Measurements from ENCODE around the gene RSPO3. TPM values are rescaled to one million over a fixed set of nuclear protein-coding genes. Genes with fewer than 3 reads are reported as not detected.
A peak's percentile ranks its signal among the peaks of the same experiment; 100 is the strongest.

RSPO3 gene
- polyA plus RNA-seq, 3 donors = 14.4 to 22.3 (median 19.7) TPM

DNA sequence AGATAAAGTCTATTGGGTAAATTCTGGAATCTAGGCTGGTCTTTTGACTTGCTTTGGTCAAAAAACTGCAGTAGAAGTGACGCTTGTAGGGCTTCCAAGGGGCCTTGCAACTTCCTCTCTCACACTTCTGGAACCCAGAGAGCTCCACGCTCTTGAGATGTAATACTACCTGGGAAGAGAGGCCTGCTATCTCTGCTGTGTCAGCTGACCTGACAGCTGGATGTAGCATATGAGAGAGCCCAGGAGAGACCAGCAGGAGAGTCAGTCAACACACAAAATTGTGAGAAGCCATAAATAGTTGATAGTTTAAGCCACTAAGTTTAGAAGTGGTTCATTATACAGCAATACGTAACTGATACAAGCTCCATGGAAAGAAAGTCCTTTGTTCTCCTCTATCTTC lies 7.8 kb upstream of the RSPO3 start:
- DNase-seq (ENCODE audit: low read depth in 3 of 3, low spot score in 2 of 3) = no peak

DNA sequence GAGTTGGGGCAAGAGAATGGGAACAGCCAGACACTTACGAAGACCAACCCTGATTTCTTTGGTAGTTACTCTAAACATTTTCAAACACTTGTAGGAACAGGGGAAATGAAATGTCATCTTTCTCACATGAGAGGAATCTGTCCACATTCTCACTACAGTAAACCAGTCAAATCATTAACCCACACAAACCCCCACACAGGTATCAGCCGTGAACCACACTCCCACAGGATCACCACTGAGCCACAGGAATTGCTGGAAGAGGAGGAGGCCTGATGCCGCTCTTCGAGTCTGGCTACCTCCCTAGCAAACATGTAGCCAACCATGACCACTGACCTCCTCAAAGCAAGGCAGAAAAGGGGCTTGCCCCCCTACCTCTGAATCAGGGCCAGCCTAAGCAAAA lies 6.9 kb upstream of the RSPO3 start:
- no peak for DNase-seq (ENCODE audit: low read depth in 3 of 3, low spot score in 2 of 3)

DNA sequence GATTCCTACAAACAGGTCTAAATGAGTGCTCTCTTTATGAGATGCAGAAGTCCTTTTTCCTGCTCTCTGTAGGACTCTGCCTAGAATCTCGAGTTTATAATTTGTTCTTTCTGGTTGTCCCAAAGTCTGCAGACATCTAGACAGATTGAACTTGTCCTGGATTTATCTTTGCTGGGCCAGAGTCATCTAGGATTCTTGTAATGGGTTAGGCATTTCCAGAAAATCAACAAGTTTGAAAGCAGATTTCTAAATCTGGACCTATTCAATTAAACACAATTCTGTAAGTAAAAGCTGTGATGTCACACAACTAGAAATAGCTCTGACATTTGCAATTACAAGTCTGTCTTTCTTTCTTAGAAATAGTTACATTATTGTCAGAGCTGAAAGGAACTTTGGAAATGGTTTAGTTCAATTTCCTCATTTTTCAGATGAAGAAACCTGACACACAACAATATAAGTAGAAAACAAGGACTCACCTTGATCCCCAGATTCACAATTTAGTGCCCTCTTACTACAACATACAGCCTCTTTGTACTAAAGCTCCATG lies 4.2 kb upstream of the RSPO3 start:
- no peak for DNase-seq (ENCODE audit: low read depth in 3 of 3, low spot score in 2 of 3)

DNA sequence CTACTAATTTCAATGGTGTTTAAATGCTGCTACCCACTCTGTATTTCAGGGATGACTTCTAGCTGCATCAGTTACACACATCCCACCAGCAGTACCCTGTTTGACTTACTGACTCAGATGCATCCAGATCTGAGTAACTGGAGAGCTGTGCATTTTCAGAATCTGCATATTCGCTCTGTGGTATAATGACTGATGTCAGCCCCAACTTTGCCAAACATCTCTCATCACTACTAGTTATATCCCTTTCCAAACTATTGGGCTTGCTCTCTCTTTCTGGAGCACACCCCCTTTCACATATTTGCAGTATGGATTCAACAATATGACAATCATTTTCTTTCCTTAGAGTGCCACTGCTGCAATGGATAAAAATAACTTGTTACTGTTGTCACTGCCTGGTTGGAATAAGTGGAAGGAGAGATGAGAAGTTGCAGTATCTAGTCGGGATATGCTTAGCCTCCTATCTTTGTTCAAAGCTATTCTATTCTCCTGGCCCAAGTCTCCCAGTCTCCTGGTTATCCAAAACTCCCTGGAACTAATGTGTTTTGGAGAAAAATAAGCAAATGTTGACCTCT lies 3.3 kb upstream of the RSPO3 start:
- no peak for DNase-seq (ENCODE audit: low read depth in 3 of 3, low spot score in 2 of 3)

- no peak for DNase-seq (ENCODE audit: low read depth in 3 of 3, low spot score in 2 of 3)
Measured at GRCh38 chr6:127115746-127116145, 2.7 kb upstream of the RSPO3 start.

DNA sequence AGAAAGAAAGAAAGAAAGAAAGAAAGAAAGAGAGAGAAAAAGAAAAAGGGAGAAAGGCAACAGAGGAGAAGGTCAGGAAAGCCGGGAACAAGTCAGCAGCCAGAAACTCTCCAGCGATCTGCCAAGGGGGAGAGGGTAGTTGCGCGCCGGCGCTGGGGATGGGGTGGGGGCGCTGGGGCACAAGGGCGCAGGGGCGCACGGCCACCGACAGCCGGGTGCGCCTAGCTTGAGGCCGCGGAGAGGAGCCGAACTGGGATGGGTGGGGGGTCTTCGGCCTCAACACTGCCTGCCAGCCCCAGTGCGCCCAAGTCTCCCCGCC lies 533 bp upstream of the RSPO3 start:
- no peak for DNase-seq (ENCODE audit: low read depth in 3 of 3, low spot score in 2 of 3)

GRCh38 chr6:127119102-127120022 lies 891 bp downstream of the RSPO3 start:
- DNase-seq (ENCODE audit: low read depth in 3 of 3, low spot score in 2 of 3) = no peak

- no peak for DNase-seq (ENCODE audit: low read depth in 3 of 3, low spot score in 2 of 3)
Measured at GRCh38 chr6:127120023-127120786, 1.7 kb downstream of the RSPO3 start.

GRCh38 chr6:127120787-127121636 lies 2.5 kb downstream of the RSPO3 start:
- DNase-seq (ENCODE audit: low read depth in 3 of 3, low spot score in 2 of 3) = peak; percentile 74 to 77 (median 74)

- no peak for DNase-seq (ENCODE audit: low read depth in 3 of 3, low spot score in 2 of 3)
Measured at GRCh38 chr6:127121637-127121960, 3.1 kb downstream of the RSPO3 start.

GRCh38 chr6:127124172-127124571 lies 5.7 kb downstream of the RSPO3 start:
- DNase-seq (ENCODE audit: low read depth in 3 of 3, low spot score in 2 of 3) = no peak

DNA sequence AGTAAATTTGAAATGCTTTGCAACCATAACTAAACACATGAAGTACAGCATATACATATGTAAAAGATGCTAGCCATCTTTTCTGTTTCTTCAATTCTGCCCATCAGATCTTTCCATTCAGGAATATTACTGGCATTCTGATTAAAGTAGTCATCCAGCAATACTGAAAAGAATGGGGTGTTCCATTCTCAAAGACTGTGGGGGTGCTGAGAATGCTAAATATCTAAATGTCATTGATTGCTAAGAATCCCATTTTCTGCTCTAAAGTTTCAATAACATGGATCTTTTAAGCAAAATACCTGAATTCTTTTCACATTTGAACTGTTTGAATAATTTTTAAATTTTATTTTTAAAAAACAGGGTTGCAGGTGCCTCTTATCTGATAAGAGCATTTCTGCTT lies 6.2 kb downstream of the RSPO3 start:
- DNase-seq (ENCODE audit: low read depth in 3 of 3, low spot score in 2 of 3) = no peak

GRCh38 chr6:127128066-127128465 lies 9.6 kb downstream of the RSPO3 start:
- DNase-seq (ENCODE audit: low read depth in 3 of 3, low spot score in 2 of 3) = no peak

DNA sequence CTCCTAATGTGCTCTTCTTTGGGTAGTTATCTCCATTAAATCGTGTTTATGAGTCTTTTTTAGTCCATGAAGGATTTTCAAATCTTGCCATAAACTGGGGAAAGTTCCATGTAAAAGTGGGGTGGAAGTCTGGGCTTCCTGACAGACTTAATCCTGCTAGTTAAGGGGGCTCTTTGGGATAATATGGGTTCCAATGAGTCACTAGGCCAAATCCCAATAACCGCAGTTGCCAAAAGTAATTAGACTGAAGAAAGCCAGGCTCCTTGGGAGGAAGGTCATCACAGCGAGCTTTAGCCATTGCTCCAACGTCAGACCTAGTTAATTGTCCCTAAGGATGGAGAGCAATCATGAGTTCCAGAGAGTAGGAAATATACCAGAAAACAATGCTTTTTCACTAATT lies 10.8 kb downstream of the RSPO3 start:
- DNase-seq (ENCODE audit: low read depth in 3 of 3, low spot score in 2 of 3) = no peak

GRCh38 chr6:127131275-127131674 lies 12.8 kb downstream of the RSPO3 start:
- no peak for DNase-seq (ENCODE audit: low read depth in 3 of 3, low spot score in 2 of 3)

DNA sequence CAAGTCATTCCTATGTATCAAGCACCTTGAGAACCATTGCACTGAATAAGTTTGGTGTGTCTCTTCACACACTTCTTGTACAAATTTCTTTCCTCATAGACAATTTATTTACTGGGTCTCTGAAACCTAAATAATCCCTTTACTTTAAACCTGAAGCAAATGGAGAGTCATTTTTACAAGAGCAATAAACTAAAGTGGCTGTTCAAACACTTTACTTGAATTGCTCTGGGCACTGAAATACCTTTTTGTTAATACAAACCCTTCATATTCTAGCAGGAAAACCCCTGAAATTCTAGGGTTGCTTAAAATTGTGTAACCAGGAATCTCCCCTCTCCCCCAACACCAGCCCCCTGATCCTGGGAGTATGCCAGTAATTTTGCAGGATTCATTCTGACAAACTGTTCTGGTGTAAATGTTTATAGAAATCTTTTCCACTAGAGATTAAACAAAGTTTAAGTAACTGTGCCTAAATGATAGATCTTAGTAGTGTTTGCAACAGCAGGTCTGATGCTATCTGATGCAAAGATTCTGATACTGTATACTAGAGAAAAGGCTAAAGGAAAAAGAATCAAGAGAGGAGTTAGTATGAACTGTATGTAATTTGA lies 13.4 kb downstream of the RSPO3 start:
- no peak for DNase-seq (ENCODE audit: low read depth in 3 of 3, low spot score in 2 of 3)

- no peak for DNase-seq (ENCODE audit: low read depth in 3 of 3, low spot score in 2 of 3)
Measured at GRCh38 chr6:127134136-127134535, 15.7 kb downstream of the RSPO3 start.

DNA sequence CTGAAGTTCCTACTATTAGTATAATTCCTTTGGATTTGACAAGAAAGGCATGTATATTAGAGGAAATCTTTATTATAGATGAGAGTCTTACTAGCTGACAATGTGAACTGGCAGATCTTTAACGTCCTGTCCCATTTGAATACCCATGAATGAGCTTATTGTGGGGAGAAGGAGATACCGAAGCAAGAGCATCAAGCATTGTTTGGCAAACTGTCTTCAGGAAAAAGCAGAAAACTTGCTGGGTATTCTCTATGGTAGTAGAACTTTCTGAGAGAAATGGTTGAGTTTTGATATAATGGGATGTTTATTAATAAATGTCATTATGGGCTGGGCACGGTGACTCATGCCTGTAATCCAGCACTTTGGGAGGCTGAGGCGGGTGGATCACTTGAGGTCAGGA lies 18.3 kb downstream of the RSPO3 start:
- no peak for DNase-seq (ENCODE audit: low read depth in 3 of 3, low spot score in 2 of 3)

DNA sequence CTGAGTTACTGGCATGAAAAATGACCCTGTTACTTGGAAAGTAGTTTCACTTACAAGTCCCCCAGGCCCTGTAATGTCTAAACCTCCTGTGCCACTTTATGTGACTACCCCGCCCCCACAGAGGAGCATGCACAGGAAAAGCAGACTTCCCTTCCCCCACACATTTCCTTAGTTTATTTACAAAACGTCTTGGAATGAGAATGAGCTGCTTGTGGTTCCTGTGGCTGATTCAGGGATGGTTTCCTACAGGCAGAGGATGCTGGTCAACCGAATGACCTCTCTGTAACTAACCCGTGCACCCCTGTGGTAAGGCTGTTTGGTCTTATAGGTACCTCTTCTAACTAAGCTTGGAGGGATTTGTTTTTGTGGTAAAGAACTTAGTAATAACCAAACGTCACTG lies 28.5 kb downstream of the RSPO3 start:
- DNase-seq (ENCODE audit: low read depth in 3 of 3, low spot score in 2 of 3) = peak; percentile 10 to 47 (median 14)

- no peak for DNase-seq (ENCODE audit: low read depth in 3 of 3, low spot score in 2 of 3)
Measured at GRCh38 chr6:127147534-127147933, 29.1 kb downstream of the RSPO3 start.
